Endothelial cell of hepatic sinusoid (primary cell): ENCODE data around the gene LDHD.
"Not testable (repeated sequence)": the region's sequence is repeated elsewhere in the genome, so short reads cannot be mapped to it uniquely, and the experiment has no call there.

Experiments
- in situ Hi-C: cut with HindIII; loops from 2 replicates; pipeline ENCODE4 v1.10.0; 2017; ENCODE audit warnings: low sequenced_read_pairs

Gene LDHD

DNA sequence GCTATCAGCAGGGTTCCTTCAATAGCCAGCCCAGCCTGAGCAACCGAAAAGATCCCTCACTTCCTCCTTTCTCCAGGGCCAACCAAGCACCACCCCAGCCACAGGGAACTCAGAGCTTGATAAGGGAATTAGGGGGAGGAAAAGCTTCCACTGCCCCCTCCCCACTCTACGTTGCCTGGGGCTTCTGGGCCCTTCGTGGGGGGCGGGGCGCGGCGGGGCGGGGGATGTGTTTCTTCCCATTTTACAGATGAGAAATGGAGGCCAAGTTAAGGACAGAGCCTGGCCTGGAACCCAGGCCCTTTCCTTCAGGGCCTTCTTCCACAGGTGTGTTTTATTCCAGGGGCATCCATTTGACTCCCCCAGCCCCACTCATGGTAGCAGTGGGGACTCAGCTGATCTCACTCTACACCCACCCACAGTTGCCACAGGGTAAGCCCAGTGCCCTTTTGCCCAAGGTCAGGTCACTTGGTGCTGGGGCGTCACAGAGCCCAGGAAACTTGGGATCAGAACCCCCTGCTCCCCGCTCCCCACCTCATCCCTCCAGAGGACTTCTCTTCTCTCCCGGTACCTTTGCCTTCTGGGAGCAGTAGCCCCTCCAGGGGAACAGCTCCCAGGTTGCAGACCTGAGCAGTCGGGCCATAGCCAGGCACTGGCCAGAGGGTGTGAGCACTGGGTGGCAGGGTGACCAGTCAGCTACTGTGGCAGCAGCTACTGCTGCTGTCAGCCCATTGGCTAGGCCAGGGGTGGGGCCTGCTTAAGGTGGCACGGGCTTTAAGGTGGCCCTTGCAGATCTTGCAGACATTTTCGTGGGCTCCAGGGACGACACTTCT, at the start of gene LDHD:
TSS of gene LDHD (minus strand) at position 700 of the 830 bp plus-strand sequence. CDS start at position 640, 60 bp downstream.
- in situ Hi-C loops: loop anchor here (5.0 kb wide), 1 partner anchor 49 kb away; no protein-coding TSS in a partner anchor

- in situ Hi-C loops: no loop called here
Measured at GRCh38 chr16:75160386-75160785, 43.8 kb upstream of the LDHD start.

DNA sequence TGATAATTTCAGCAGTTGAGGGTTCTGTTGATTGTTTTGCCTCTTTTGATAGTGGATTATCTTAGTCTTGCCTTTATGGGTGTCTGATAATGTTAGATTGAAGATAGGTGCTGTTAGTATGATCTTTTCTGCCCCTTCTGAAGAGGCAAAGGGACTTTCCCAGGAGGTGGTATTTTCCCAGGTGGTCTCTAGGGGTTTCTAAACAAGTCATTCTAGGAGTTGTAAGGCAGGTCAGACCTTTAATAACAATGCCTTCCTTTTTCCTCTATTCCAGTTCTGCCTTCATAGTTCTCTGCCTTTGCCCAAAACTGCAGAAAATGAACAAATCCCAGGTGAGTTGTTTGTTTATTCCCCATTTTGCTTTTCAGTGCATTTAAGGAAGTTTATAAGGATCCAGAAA, 36.1 kb upstream of the LDHD start:
- in situ Hi-C loops: no loop called here

DNA sequence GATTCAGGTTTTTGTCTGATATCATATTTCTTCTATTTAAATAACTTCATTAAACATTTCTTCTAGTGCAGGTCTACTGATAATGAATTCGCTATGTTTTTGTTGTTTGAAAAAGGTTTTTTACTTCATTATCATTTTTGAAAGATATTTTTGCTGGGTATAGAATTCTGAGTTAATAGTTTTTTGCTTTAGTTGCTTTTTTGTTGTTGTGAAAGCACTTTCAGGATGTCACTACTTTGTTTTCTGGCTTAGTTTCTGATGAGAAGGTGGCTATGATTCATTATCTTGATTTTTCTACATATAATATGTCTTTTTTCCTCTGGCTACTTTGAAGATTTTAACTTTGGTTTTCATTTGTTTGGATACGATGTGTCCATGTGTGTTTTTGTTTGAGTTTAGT, 35.2 kb upstream of the LDHD start:
- in situ Hi-C loops: no loop called here

GRCh38 chr16:75148311-75149195, 32.0 kb upstream of the LDHD start, which contains the start of gene ZFP1:
Gene ZFP1, plus strand, starts transcription at chr16:75148524. Its CDS starts 4,428 bp downstream, at chr16:75152952.
- in situ Hi-C loops: no loop called here

- in situ Hi-C loops: no loop called here
Measured at GRCh38 chr16:75147968-75148310, 31.4 kb upstream of the LDHD start.

GRCh38 chr16:75143941-75144340, 27.4 kb upstream of the LDHD start:
- in situ Hi-C loops: no loop called here

DNA sequence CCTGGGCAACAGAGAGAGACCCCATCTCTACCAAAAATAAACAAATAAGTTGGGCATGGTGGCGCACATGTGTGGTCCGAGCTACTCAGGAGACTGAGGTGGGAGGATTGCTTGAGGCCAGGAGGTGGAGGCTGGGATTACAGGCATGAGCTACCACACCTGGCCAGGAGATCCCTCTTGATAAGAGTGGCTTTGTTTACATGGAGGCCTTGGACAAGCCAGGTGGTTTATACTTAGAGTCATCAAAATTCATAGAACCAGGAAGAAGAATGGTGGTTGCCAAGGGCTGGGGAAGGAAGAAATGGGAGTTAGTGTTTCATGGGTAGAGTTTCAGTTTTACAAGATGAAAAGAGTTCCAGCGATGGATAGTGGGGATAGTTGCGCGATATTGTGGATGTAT, 22.9 kb upstream of the LDHD start:
- in situ Hi-C loops: no loop called here

- in situ Hi-C loops: no loop called here
Measured at GRCh38 chr16:75138636-75139035, 22.1 kb upstream of the LDHD start.

GRCh38 chr16:75138233-75138632, 21.7 kb upstream of the LDHD start:
- in situ Hi-C loops: no loop called here

DNA sequence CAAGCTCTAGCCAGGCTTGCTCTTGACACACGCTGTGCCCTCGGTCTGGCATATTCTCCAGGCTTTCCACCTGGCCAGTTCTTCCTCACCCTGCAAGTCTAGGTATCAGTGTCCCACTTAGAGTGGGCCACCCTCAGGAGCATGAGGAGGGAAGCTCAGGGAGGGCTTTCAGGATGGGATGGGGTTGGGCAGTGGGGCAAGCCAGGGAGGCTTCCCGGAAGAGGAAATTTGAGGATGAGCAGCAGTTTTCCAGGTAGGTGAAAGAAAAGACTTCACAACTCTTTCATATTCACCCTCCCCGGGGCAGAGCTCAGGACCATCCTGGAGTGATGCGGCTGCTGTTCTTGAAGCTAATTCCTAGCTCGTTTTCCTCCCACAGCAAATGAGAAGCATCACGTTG, 14.5 kb upstream of the LDHD start:
- in situ Hi-C loops: no loop called here

DNA sequence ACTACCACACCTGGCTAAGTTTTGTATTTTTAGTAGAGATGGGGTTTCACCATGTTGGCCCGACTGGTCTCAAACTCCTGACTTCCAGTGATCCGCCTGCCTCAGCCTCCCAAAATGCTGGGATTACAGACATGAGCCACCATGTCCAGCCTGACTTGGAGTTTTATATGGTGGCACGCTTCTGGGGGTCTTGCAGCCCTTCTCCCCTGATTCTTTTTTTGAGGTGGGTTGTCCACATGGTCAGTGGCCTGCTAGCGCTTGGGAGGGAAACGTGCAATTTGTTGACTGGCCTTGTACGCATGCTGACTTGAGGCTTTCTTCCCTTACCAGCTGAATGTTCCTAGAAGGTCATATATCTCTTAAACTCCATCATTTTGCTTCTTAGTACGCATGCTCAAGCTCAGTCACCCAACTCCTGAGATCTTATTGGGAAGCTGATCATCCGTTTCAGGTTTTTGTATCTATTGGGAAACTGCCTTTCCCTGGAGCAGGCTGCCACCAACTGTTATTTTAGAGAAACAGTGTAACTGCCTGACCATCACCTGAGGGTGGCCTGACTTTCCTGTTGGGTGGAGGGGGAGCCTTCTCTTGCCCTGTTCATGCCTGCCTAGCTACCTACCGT, 13.7 kb upstream of the LDHD start:
- in situ Hi-C loops: no loop called here

DNA sequence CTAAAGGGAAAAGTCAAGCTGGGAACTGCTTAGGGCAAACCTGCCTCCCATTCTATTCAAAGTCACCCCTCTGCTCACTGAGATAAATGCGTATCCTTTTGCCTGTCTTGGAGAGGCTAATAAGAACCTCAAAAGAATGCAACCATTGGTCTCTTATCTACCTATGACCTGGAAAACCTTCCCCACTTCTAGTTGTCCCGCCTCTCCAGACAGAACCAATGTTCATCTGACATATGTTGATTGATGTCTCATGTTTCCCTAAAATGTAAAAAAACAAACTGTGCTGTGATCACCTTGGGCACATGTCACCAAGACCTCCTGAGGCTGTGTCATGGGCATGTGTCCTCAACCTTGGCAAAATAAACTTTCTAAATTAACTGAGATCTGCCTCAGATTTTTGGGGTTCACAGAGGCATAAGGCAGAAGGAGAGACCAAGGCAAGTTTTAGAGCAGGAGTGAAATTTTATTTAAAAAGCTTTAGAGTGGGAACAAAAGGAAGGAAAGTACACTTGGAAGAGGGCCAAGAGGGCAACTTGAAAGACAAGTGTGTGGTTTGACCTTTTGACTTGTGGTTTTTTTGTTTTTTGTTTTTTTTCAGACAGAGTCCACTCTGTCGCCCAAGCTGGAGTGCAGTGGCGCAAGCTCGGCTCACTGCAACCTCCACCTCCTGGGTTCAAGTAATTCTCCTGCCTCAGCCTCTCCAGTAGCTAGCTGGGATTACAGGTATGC, 13.0 kb upstream of the LDHD start:
- in situ Hi-C loops: not testable (repeated sequence)

DNA sequence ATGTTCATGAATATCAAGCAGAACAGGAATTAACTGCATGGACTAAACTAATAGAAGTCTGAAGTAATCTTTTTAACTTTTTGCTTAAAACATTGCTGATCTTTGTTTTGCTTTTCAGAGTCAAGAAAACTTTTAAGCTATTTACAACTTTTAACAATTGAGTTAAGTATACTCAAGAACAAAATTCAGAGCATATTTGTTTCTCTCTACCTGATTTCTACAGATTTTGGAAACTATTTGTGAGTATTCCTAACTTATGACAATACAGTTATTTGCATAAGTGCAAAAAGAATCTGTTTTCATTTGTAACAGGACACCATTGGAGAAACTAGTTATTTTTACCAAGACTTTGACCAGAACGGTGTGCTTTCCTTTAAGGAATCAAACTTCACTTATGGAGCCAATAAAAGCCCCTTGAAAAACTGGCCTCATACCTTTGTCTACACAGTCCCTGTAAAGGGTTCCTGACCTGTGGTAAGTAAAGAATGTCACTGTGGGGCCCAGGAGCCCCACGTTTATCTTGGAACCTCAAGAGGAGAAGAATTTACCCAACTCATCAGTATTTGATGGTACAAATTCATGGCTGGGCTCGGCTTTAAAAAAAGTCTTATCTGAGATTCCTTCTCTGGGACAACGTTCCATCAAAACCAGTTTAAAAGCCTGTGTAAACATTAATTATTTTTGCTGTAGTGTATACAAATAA, 11.3 kb upstream of the LDHD start:
- in situ Hi-C loops: no loop called here

GRCh38 chr16:75122609-75123008, 6.0 kb upstream of the LDHD start:
- in situ Hi-C loops: no loop called here

DNA sequence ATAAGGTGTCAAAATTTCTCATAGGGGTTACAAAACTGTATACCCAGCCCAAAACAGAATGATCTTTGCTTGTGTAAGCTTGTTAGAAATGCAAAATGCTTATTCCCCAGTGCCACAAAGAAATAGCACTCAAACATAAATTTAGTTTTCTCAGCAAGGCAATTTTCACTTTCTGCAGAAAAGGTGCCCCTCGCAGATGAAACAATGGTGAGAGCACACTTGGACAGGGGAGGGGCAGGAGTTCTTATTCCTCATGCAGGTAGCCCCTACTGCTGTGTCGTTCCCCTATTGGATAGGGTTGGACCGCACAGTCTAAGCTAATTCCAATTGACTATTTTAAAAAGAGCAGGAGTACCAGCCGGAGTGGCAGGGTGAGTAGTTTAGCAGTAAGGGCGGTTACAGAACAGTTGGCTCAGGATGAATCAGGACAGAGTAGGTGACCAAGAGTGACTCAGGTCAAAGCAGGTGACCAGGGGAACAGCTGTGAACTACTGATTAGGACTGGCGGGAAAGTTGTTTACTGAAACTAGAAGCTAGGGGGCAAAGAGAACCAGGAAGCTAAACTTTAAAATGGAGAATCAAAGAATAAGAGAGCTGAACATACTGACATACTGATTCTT, 5.5 kb upstream of the LDHD start:
- in situ Hi-C loops: no loop called here

- in situ Hi-C loops: no loop called here
Measured at GRCh38 chr16:75120253-75120652, 3.7 kb upstream of the LDHD start.

GRCh38 chr16:75118943-75119539, 2.5 kb upstream of the LDHD start:
- in situ Hi-C loops: loop anchor here (5.0 kb wide), 1 partner anchor 52 kb away; no protein-coding TSS in a partner anchor

GRCh38 chr16:75116911-75117245, 298 bp upstream of the LDHD start:
- in situ Hi-C loops: loop anchor here (5.0 kb wide), 1 partner anchor 50 kb away; no protein-coding TSS in a partner anchor
